ENCODE measurements around the gene ZNF275.
A peak's percentile ranks its signal among the peaks of the same experiment; 100 is the strongest.
"Not testable (repeated sequence)": the region's sequence is repeated elsewhere in the genome, so short reads cannot be mapped to it uniquely, and the experiment has no call there.

The ZNF275 gene, protein sequence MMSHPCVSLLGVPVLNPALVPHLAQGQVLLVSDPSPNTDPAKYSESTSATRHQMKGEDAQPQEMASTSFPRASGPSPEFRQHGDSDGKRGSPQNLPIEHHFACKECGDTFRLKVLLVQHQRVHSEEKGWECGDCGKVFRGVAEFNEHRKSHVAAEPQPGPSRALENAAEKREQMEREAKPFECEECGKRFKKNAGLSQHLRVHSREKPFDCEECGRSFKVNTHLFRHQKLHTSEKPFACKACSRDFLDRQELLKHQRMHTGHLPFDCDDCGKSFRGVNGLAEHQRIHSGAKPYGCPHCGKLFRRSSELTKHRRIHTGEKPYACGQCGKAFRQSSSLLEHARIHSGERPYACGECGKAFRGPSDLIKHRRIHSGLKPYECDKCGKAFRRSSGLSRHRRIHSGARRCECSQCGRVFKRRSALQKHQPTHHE

DNA sequence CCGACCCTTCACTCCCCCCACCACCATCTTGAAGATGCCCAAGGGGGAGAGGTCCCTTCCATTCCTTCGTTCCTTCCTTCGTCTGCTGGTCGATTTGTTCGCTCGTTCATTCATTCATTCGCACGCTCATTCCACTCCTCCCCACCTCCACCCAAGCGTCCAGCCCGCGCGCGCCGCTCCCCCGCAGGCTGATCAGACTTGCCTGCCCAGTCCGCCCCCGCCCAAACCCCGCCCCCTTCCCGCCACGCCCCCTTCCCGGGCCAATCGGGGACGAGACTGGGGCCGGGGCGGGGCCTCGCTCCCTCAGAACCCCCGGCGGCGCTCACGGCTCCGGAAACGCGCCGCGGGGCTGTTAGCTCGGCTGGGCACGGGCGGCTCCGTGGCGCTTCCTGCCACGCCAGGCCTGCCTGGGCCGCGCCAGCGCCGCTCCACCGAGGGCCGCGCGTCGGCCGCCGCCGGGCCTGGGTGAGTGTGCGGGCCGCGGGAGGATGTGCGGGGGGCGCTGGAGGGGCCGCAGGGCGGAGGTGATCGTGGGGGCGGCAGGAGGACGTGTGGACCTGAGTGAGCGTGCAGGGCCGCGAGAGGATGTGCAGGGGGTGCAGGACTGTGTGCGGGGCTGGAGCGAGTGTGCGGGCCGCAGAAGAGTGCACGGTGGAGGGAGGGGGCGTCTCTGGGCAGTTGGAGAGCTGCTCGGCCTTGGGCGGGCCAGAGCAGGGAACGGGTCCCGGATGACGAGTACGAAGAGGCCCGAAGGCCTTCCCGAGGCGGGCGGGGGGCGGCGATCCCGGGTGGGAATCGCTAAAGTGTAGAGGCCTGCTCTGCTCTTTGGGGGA is at the start of gene ZNF275:
TSS of gene ZNF275 (plus strand) at position 333 of the 833 bp plus-strand sequence. CDS start 2,527 bp downstream, outside the sequence.
- DNase-seq: peak; percentile 83

DNA sequence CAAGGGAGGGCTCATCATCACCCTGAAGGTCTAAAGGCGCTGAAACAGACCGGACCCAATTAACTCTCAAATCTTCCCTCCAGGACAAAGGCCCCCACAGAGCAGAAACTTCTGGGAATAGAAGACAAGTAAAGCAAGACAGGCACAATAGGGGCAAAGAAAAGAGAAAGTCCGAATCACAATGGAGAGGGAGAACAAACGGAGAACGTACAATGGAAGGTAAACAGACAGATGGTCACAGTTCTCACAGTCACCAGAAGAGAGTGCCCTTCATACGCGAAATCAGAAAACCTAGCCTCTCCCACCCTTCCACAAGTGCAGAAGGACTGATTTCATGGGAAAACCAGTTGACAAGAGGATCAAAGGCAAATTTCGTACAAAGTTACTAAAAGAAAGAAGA is 48.3 kb upstream of the ZNF275 start:
- not testable (repeated sequence) for DNase-seq

DNA sequence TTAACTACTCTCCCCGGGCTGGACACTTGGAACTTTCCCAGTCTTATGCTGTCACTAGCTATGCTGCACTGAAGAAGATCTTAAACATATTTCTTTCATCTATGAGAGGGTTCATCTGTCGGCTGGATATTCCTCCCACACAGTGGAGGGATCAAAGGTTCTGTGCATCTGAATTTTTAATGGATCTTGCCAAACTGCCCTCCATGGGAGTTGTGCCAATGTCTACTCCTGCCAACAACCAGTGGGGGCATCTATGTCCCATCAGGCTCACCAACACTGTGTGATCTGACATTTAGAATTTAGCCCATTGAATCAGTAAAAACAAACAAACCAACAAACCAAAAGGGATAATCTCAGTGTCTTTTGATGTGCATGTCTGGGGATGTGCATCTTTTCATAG is 45.1 kb upstream of the ZNF275 start:
- not testable (repeated sequence) for DNase-seq

DNA sequence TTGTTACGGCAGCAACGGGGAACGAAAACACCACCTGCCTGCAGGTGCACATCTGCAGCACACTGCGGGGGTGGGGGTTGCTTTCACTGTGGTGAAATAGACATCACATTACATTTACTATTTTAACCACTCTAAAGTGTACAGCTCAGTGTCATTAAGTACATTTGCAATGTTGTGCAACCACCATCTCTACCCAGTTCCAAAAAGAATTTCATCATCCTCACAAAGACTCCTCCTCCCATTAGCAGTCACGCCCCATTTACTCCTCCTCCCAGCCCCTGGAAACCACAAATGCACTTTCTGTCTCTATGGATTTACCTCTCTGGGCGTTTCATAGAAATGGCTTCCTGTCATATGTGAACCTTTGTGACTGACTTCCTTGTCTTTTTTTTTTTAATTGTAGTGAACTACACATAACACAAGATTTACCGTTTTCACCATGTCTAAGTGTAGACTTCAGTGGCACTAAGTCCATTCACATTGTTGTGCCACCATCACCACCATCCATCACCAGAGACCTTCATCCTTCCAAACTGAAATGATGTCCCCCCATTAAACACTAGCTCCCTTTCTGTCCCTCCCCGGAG is 40.4 kb upstream of the ZNF275 start:
- DNase-seq: not testable (repeated sequence)

DNA sequence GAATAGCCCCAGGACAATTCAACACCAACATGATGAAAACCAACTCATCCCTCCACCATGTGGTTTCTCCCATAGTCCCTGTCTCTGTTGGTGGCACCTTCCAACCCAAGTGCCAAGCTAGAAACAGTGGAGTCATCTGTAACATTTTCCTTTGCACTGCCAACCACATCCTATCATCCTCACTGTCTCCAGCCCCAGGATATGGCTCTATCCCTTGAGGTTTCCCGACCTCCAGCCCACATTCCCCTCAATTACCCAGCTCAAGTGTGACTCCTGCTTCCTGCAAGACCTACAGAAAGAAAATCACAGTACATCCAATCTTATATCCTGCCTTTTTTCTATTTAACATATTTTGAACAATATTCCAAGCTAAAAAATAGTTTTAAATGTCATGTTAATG is 36.6 kb upstream of the ZNF275 start:
- DNase-seq: no peak

DNA sequence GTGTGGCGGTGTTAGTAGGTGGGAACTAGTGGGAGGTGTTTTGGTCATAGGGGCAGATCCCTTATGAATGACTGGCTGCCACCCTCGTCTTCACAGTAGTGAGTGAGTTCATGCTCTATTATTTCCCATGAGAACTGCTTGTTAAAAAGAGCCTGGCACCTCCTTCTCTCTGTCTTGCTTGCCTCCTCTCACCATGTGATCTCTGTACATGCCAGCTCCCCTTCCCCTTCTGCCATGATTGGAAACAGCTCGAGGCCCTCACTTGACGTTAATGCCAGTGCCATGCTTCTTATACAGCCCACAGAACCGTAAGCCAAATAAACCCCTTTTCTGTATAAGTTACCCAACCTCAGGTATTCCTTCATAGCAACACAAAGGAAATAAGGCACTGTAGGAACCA is 34.1 kb upstream of the ZNF275 start:
- DNase-seq: no peak

DNA sequence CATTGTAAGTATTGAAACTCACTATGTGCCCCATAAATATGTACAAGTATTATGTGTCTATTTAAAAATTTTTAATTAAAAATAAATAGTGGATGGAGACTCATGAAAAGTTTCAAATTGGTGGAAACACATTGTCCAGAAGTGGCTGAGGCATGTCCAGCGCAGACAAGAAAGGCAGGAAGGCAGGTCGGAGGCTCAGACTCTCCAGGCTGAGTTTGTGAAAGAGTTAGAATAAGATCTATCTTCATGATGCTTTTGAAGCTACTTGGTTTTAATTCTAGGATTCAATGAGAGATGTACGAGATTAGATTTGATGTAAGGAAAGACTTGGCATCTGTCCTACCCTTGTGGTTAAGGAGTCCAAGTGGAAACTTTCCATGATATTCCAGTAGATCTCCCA is 32.2 kb upstream of the ZNF275 start:
- no peak for DNase-seq

DNA sequence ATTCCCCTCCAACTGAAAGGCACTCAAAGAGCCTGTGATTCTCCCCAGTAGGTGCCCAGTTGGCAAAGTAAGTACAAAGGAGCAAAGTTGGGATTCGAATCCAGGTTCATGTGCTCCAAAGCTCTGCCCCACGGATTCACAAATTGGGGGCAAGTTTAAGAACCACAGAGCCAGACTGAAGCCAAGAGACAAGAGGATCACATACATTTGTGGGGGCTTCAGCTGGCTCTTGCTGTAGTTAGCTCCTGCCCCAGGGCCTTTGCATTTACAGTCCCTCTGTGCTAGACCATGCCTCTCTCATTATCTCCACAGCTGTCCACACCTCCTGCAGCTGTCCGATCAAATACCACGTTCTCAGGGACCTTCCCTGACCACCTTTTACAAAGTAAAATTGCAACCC is 31.2 kb upstream of the ZNF275 start:
- no peak for DNase-seq

DNA sequence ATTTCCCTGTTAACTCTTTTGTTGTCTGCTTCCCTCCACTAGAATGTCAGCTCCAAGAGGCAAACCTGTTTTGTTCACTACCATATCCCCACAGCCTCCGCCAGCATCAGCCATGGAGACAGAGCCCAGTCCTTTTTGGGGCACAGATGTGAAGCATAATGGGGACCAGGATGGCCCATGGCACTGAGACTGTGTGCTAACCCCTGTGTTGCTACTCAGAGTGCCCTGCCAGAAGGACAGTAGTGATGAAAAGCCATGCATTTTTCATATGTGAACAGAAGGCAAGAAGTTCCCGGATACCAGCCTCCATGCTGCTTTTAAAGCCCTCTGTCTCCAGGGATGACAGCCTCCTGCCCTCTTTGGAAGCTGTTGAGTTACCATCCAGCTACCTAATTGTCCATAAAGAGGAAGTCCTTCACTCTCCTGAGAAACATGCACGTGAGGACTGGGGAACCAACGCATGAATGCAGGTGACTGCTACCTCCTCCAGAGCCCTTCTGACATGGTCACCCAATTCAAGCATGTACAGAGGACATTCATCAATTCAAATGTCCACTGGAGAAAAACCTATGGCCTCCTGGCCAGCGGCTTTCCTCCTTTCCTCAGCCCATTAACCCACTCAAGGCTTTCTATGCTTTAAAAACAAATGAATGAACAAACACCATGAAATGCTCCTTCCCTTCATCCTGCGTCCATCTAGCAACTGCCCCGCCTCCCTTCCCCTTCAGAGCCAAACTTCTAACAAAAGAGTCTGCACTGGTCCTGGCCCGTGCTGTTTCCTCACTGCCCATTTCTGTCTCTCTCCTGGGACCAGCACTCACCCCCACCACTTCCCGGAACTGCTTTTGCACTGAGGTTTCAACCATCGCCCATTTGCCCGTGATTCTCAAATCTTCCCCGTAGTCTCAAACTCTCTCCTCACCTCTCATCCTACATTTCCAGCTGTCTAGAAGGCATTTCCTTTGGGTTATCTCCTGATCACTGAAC is 30.4 kb upstream of the ZNF275 start:
- DNase-seq: no peak

DNA sequence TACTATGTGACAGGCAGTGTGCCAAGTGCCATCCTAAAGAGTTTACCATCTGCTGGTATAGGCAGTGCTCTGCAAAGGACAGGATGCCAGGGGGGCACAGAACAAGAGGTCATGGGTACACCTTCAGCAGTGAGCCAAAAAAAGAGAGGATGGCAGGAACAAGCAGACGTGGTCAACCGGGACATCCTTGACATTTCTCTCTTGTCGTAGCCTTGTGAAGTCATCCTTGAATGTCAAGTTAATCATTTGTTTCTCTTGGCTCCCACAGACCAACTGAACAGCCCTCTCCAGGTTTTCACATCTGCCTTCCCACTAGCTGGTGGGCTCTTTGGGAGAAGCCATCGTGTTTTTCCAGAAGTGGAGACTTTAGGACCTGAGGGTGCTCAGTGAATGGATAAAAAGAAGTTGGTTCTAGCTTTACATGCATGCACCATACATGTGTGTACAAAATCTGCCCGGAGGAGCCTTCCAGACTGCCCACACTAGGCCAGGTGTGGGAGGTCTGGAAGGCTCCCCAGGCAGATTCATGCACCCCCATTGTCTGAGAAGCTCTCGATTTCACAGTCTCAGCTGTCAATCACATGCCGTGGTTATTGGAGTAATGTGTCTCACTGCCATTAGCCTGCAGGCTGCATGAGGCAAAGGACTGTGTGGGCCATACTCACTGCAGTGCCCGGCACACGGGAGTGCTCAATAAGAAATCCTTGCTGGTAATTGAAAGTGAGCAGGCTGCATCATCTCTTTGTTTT is 28.8 kb upstream of the ZNF275 start:
- DNase-seq: no peak

DNA sequence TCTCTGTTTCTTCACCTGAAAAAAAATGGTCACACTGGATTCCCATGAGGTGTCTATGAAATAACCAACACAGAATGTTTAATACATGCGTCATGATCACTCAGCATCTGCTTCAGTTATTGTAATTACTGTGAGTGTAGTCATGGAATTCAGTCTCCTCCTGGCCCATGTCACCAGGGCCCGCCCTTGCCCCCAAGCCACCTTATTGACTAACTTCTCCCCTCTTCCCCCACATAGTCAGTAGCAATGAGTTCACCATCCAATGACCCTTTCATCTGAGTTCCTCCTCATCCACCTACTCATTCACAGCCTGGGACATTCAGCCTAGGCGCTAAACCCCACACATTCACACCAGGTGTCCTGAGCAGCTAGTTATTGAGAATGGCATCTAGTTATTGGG is 28.0 kb upstream of the ZNF275 start:
- DNase-seq: no peak

DNA sequence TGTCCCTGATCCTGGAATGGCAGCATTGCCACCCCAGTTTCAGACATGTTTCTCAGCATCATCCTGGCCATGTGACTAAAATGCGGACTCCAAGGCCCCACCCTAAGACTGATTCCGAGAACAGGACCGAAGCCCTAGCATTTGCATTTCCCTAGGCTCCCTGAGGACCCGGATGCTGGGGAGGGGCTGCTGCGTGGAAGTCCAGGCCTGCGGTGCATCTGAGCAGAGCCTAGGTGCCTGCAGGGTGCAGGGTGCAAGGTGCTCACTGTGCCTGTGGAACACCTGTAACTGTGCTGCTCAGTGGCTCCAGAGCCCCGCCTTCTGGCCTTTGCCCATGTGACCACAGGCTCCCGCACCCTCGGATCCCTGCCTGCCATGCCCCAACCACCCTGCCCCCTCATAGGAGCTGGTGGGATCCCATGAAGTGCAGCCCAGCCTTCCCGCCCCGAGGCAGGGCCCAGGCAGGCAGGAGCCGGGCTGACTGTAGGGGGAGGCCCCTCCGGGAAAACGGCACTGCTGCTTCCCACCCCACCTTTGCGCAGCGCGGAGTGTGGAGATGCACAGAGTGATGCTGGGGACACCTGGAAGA is 27.3 kb upstream of the ZNF275 start:
- DNase-seq: no peak

DNA sequence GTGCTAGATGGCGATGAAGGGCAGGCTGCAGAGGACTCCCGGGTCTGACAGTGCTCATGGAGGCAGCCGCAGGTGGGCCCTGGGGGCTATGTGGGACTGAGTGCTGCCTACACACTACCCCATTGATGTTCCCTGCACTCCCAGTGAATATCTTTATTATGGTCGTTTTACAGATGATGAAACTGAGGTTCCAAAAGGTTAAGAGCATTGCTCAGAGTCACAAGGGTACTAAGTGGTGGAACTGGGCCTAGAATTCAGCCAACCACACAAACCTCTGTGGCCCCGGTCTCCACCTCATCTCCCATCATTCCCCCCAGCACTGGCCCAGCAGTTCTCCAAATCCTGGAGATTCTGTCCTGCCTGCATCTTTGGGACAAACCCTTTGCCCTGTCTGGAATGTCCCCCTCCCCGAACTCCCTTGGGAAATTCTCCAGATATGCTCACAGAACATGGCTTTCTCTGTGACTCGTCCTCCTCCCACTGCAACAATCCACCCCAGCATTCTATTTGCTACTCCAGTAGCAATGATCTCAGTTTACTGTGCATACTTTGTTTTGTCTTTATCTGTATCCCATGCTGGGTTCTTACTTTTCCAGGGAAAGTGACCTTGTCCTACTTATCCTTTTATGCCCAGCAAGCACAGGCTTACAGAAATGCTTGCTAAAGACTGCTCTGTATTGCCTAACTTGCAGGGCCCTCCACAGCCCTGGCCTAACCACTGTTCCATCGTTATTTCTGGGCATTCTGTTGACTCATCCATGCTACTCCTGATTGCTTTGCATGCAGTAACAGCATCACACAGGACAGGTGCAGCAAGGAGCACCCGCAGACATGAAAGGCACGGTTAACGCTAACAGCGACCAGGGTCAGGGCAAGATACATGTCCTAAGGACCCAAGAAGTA is 26.4 kb upstream of the ZNF275 start:
- DNase-seq: no peak

DNA sequence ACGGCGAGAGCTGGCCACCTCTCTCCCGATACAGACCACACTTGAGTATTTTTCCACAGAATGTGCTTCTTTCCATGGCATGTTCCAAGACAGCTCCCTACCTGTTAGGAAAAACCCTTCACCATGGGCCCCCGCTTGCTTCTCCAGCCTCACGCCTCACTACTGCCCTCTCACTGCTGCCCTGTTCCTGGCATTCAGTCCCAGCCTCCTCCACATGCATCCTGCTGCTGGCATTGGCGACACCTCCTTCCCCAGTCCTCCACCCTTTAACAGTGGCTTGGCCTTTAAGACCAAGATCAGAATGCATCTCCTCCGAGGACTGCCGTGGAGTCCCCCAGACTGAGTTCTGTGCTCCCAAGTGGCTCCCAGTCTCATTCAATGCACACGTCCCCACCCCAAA is 23.1 kb upstream of the ZNF275 start:
- no peak for DNase-seq

DNA sequence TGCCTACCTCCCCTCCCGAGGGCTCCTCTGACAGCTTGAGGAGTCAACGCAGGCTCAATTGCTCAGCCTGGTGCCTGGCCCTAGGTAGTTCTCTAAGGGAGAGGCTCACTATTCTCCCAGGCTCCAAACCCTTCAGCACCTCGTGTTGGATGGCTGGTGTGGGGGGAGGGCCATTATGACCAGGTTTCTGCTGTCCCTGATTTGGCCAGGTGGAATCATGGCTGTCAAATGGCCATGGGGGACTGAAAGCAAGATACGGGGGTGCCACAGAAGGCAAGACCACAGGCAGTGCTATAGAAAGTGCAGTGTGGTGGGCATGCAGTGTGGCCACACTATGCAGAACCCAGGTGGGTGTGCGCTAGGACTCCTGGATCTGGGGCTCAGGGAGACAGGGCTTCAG is 21.9 kb upstream of the ZNF275 start:
- DNase-seq: no peak

DNA sequence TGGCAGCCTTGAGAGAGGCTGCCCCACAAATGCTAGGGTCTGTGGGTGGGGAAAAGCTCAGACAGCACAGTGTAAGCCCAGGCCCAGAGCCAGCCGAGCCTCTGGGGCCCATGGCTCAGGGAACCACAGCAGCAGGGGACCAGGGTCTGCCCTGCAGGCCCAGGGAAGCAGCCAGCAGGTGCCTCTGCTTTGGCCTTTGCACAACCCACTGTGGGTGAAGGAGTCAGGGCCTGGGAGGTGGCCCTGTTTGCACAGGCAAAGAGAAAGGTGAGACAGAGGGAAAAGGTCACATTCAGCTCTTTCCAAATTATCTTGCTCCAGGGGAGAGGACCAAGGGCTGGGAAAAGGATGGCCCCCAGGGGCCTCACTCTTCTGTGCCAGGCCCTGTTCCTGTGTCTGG is 21.1 kb upstream of the ZNF275 start:
- DNase-seq: no peak

DNA sequence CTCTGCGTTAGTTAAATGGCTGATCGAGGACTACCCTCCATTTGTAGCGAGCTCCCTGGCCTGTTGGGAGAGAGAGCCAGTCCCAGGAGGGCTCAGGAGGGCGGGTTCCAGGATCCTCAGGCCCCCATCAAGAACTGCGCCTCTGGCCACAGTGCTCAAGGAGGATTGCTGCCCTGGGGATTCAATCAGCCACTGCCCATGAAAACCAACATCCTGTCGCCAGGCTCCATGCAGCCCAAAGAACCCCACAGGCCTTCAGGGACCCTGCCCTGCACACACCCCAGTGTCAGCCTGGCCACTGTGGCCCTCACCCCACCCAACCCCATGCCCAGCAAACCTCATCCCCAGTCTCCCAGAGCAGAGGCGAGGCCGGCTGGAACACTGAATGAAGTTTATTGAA is 16.6 kb upstream of the ZNF275 start:
- DNase-seq: no peak

DNA sequence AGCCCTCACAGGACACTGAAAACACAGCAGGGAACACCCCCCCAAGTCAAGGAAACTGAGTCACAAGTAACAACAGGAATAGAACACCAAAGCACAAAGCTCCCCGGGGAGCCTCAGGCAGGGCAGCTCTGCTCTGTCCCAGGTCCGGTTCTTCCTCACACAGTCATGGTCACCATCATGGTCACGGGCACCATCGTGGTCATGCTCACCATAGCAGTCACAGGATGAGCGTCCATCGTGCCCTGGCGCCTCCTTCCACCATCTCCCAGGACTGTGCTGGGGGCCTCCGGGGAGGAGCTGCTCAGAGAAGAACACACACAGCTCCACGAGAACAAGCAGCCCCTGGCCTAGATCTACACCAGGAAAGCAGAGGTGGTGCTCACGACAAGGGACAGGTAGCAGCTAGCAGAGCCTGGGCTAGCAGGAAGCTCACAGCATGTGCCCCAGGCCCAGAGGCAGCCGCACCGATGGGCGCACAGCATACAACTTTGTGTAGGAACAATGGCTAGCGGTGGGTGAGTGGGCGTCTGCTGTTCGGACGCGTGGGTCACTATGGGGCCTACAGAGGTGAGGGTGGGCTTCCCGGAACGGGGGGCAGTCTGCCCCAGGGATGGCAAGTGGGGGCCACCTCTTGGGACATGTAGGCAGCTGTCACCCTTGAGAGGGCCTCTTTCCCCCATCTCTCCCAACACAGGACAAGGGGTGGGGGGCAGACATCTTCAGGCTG is 15.8 kb upstream of the ZNF275 start:
- DNase-seq: no peak

DNA sequence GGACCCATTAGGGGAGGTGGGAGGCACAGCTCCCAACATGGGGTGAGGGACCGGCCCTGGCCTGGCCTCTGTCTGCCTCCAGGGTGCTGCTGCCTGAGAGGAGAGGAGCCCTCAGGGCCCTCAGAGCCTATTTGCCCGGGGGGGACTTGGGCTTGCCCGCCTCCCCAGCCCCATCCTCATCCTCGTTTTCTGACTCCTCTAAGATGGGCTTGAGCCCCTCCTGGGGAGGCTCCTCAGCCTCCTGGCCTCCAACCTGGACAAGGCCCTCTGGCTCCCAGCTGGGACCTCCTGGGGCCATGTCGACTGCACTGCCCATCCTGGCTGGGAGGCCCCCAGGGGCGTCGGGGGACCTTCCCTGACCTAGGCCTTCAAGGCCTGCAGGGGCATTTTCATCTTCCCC is 15.1 kb upstream of the ZNF275 start:
- no peak for DNase-seq

Measured in stimulated activated CD4-positive, alpha-beta T cell treated with anti-CD3 and anti-CD28 coated beads, Interleukin-15, amount 100 ng/mL, for 24 hours (primary cell).